Spleen (tissue), 13 donors: ENCODE measurements around the gene FLYWCH1. TPM values are rescaled to one million over a fixed set of nuclear protein-coding genes. Genes with fewer than 3 reads are reported as not detected.

Source experiments
- DNase-seq: peaks from one replicate; pipeline ENCODE4 v3.0.0-alpha.2; 2020
- H3K27ac ChIP-seq, 8 donors: fragments of 200-600 bp; sonication (generic) in 7 of 8; 1 replicate in 4 of 8; 2 replicates in 4 of 8; pipeline versions ENCODE4 v1.5.0 to v1.8.0; 2016 to 2021; ENCODE audit warnings: inconsistent platforms in 4 of 8, mild to moderate bottlenecking in 4 of 8, moderate library complexity in 1 of 8
- H3K27me3 ChIP-seq, 7 donors: fragments of 200-600 bp; sonication (generic) in 6 of 7; replicated peaks in 1 of 7; 1 replicate in 4 of 7; 2 replicates in 3 of 7; pipeline versions ENCODE4 v1.5.0 to v1.8.0; 2016 to 2021; ENCODE audit warnings: inconsistent platforms in 3 of 7, mild to moderate bottlenecking in 1 of 7
- H3K36me3 ChIP-seq, 6 donors: fragments of 200-600 bp; sonication (generic) in 5 of 6; 1 replicate in 4 of 6; 2 replicates in 2 of 6; pipeline versions ENCODE4 v1.5.0 to v1.8.0; 2016 to 2021; ENCODE audit warnings: inconsistent platforms in 2 of 6
- H3K4me1 ChIP-seq, 6 donors: fragments of 200-600 bp; sonication (generic) in 5 of 6; 1 replicate in 3 of 6; 2 replicates in 3 of 6; pipeline versions ENCODE4 v1.5.0 to v1.8.0; 2016 to 2021; ENCODE audit warnings: inconsistent platforms in 3 of 6
- H3K4me3 ChIP-seq, 8 donors: fragments of 200-600 bp; sonication (generic) in 7 of 8; 1 replicate in 4 of 8; 2 replicates in 4 of 8; pipeline versions ENCODE4 v1.5.0 to v1.8.0; 2016 to 2021; ENCODE audit warnings: inconsistent platforms in 4 of 8, mild to moderate bottlenecking in 4 of 8, moderate library complexity in 2 of 8
- H3K9me3 ChIP-seq, 8 donors: fragments of 200-600 bp; sonication (generic) in 7 of 8; 1 replicate in 4 of 8; 2 replicates in 4 of 8; pipeline versions ENCODE4 v1.5.0 to v1.8.0; 2016 to 2021; ENCODE audit warnings: inconsistent platforms in 4 of 8
- CTCF ChIP-seq, 11 experiments: fragments of 200-600 bp in 7 of 11; fragments of 450-650 bp in 4 of 11; sonication (generic) in 4 of 11; IDR thresholded peaks in 8 of 11; conservative IDR thresholded peaks in 3 of 11; 1 replicate in 7 of 11; 2 replicates in 4 of 11; pipeline versions ENCODE4 v1.4.0 to v1.8.0; 2016 to 2021; ENCODE audit warnings: antibody characterized with exemption in 11 of 11, inconsistent platforms in 4 of 11, mild to moderate bottlenecking in 1 of 11
- POLR2A ChIP-seq, 3 donors: fragments of 450-650 bp; IDR thresholded peaks; one replicate each; pipeline ENCODE4 v1.5.1; 2017; ENCODE audit warnings: antibody characterized with exemption in 3 of 3, mild to moderate bottlenecking in 1 of 3
- POLR2AphosphoS5 ChIP-seq, 3 donors: sonication (generic); formaldehyde crosslinking; IDR thresholded peaks; one replicate each; pipeline ENCODE4 v1.5.1; 2017; ENCODE audit warnings: antibody characterized with exemption in 3 of 3
- whole genome bisulfite sequencing, 5 donors: extraction: QIAGEN DNeasy Blood & Tissue Kit in 3 of 5; methylation state at CpG; one replicate each; pipeline versions ENCODE4 v1.1.5 to v1.1.7; 2013 to 2018; 5-methylcytosine and 5-hydroxymethylcytosine counted together
- intact Hi-C: fragments of 100-400 bp; cut with DNase I; formaldehyde crosslinking; loops from one replicate; pipeline ENCODE4 v1.15.0; 2023; ENCODE audit warnings: low total_unique reads
- long read RNA-seq, 2 donors: transcript quantifications; one replicate each; lab custom pipeline, GENCODE V29; 2026
- polyA plus RNA-seq, 3 donors: library from polyadenylated mRNA; stranded (reverse); fragments of 200-250 nt; gene quantifications; one replicate each; pipeline ENCODE4 v1.2.1, GENCODE V29; 2013
- total RNA-seq, 7 donors: library from RNA; depleted of rRNA in 3 of 7; stranded (reverse); fragments of >200 nt in 3 of 7; fragmentation: NEBNext Ultra II Directional in 4 of 7; extraction: Animal tissue kit (Norgen Biotek cat#: 25700) in 4 of 7; gene quantifications; one replicate each; pipeline versions ENCODE4 v1.1.0 to v1.2.1, GENCODE V29; 2016 to 2021
- donor health status: healthy with polysubstance abuse.
- donor health status: DM: no; HTN: no; CAD: no; lungs with moderate emphysema.
- donor health status: DM: no; HTN: no; CAD: no.
- donor health status: Bipolar disorder and iron deficiency.
- donor health status: healthy.
- donor health status: DM: no; HTN: no; CAD: no.
- donor health status: DM: yes; HTN: yes; CAD: no.

FLYWCH1 gene
- total RNA-seq = 10 to 100 TPM; 34.8 to 79.3 (median 57.0) TPM
- 10 to 100 TPM; 14.0 to 47.0 (median 43.9) TPM for polyA plus RNA-seq
- long read RNA-seq, donor 1, full-length matches to known transcripts = 6 of 6 reads
- long read RNA-seq, donor 1, partial matches to known transcripts = 0 of 6 reads
- long read RNA-seq, donor 1, other reads (novel, unspliced or antisense) = 0 of 6 reads
- long read RNA-seq, donor 2, full-length matches to known transcripts = 3 of 3 reads
- long read RNA-seq, donor 2, partial matches to known transcripts = 0 of 3 reads
- long read RNA-seq, donor 2, other reads (novel, unspliced or antisense) = 0 of 3 reads

GRCh38 chr16:2911638-2912329 is at the start of gene FLYWCH1:
Gene FLYWCH1 (plus strand): TSS chr16:2911931. CDS start chr16:2929686, 17,755 bp downstream.
- Histone ChIP-seq H3K4me3 (peak within 1 kb of the TSS; percentile 54 to 88 (median 74)), H3K4me1 (peaks cover 6 to 53% (median 25%) of the 10 kb centered on the region in 6 donors), H3K27ac (peak within 1 kb of the TSS; percentile 61 to 92 (median 89)), H3K9me3 (no peaks in the 10 kb centered on the region), H3K27me3 (no peaks in the 10 kb centered on the region), H3K36me3 (peaks cover 0 to 31% (median 12%) of the 10 kb centered on the region in 6 donors)
- peak; percentile 100 for DNase-seq
- intact Hi-C loops = loop anchor here (5.0 kb wide), 1 partner anchor 34 kb away; no protein-coding TSS in a partner anchor
- TF ChIP-seq POLR2AphosphoS5 (IDR thresholded peaks at IDR 0.05) (peak; percentile 81 to 92 (median 91)), CTCF (IDR thresholded peaks at IDR 0.05 in 8 of 11, conservative IDR thresholded peaks at IDR 0.05 in 3 of 11) (peak in 4 of 11 experiments; percentile 9 to 35 (median 24)), POLR2A (IDR thresholded peaks at IDR 0.05) (peak in 2 of 3 donors; percentile 45 to 56)
- 0 to 1% (median 0%) methylated on average over 1 to 85 of the region's 85 CpGs for WGBS, 5 donors

- peak; percentile 11 for DNase-seq
- H3K4me1 ChIP-seq = peaks cover 0 to 38% (median 24%) of the 10 kb centered on the region in 6 donors
- intact Hi-C loops = no loop called here
- peaks cover 0 to 11% (median 0%) of the 10 kb centered on the region in 8 donors for H3K9me3 ChIP-seq
- TF ChIP-seq POLR2AphosphoS5 (IDR thresholded peaks at IDR 0.05) (no peak), CTCF (IDR thresholded peaks at IDR 0.05 in 8 of 11, conservative IDR thresholded peaks at IDR 0.05 in 3 of 11) (no peak), POLR2A (IDR thresholded peaks at IDR 0.05) (no peak)
- H3K27ac ChIP-seq = peak overlapping the region in 5 of 8 donors; percentile 7 to 62 (median 55)
- WGBS, 5 donors = 72 to 79% (median 74%) methylated on average over 4 of the region's 4 CpGs
- no peaks in the 10 kb centered on the region for H3K36me3 ChIP-seq
- H3K4me3 ChIP-seq = no peak overlapping the region
- H3K27me3 ChIP-seq = peaks cover 0 to 27% (median 0%) of the 10 kb centered on the region in 7 donors
Observed at GRCh38 chr16:2865651-2866050, 46.1 kb upstream of the FLYWCH1 start.

- TF ChIP-seq POLR2AphosphoS5 (IDR thresholded peaks at IDR 0.05) = no peak
- no peak for TF ChIP-seq CTCF (IDR thresholded peaks at IDR 0.05 in 8 of 11, conservative IDR thresholded peaks at IDR 0.05 in 3 of 11)
- TF ChIP-seq POLR2A (IDR thresholded peaks at IDR 0.05) = no peak
- Histone ChIP-seq H3K4me1 (peaks cover 0 to 38% (median 24%) of the 10 kb centered on the region in 6 donors), H3K4me3 (no peak overlapping the region), H3K27me3 (peaks cover 0 to 20% (median 0%) of the 10 kb centered on the region in 7 donors), H3K27ac (peak overlapping the region in 2 of 8 donors; percentile 55 to 62), H3K36me3 (no peaks in the 10 kb centered on the region), H3K9me3 (peaks cover 0 to 4% (median 0%) of the 10 kb centered on the region in 8 donors)
- intact Hi-C loops = no loop called here
- DNase-seq = no peak
- WGBS, 5 donors = 59 to 88% (median 68%) methylated on average over 4 of the region's 4 CpGs
Observed at GRCh38 chr16:2866431-2866830, 45.3 kb upstream of the FLYWCH1 start.

GRCh38 chr16:2867661-2867986 is 44.1 kb upstream of the FLYWCH1 start:
- 9 to 53% (median 33%) methylated on average over 8 of the region's 8 CpGs for WGBS, 5 donors
- TF ChIP-seq CTCF (IDR thresholded peaks at IDR 0.05 in 8 of 11, conservative IDR thresholded peaks at IDR 0.05 in 3 of 11) = no peak
- no peak for TF ChIP-seq POLR2A (IDR thresholded peaks at IDR 0.05)
- TF ChIP-seq POLR2AphosphoS5 (IDR thresholded peaks at IDR 0.05) = no peak

More at GRCh38 chr16:2867661-2867986, 44.1 kb upstream of the FLYWCH1 start:
- peak overlapping the region; percentile 57 to 84 (median 64) for H3K4me3 ChIP-seq
- no peak for DNase-seq
- no peaks in the 10 kb centered on the region for H3K9me3 ChIP-seq
- peak overlapping the region; percentile 93 to 99 (median 96) for H3K27ac ChIP-seq
- intact Hi-C loops = no loop called here
- H3K4me1 ChIP-seq = peaks cover 0 to 38% (median 24%) of the 10 kb centered on the region in 6 donors
- H3K36me3 ChIP-seq = no peaks in the 10 kb centered on the region
- peaks cover 0 to 8% (median 0%) of the 10 kb centered on the region in 7 donors for H3K27me3 ChIP-seq
